ENCODE data around the gene PCNA.

DNA sequence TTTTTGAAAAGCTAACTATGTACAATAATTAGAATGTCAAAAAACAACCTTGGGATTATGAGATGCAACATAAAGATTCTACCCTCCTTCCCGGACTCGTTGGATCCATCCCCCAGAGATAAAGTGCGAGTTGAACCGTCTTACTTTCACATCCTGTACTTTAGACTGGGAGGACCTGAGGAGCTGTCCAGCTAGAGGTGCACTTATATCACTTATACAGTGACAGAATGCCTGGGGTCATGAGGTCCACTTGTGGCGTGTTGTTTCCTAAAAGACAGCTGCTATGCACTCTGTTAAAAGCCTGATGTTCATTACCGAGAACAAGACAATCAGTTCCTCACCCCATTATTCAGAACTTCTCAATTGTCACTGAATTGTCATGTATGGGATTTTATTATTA lies 9.1 kb upstream of the PCNA start:
- TF ChIP-seq POLR2A (IDR thresholded peaks at IDR 0.05) = no peak
- TF ChIP-seq, protein P1, sequence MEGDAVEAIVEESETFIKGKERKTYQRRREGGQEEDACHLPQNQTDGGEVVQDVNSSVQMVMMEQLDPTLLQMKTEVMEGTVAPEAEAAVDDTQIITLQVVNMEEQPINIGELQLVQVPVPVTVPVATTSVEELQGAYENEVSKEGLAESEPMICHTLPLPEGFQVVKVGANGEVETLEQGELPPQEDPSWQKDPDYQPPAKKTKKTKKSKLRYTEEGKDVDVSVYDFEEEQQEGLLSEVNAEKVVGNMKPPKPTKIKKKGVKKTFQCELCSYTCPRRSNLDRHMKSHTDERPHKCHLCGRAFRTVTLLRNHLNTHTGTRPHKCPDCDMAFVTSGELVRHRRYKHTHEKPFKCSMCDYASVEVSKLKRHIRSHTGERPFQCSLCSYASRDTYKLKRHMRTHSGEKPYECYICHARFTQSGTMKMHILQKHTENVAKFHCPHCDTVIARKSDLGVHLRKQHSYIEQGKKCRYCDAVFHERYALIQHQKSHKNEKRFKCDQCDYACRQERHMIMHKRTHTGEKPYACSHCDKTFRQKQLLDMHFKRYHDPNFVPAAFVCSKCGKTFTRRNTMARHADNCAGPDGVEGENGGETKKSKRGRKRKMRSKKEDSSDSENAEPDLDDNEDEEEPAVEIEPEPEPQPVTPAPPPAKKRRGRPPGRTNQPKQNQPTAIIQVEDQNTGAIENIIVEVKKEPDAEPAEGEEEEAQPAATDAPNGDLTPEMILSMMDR (IDR thresholded peaks at IDR 0.05) = no peak

Measured in esophagus squamous epithelium (tissue), 4 donors.